Stimulated activated CD4-positive, alpha-beta T cell treated with anti-CD3 and anti-CD28 coated beads, Interleukin-15, amount 100 ng/mL, for 24 hours (primary cell): Measurements from ENCODE around the gene ADARB2.
A peak's percentile ranks its signal among the peaks of the same experiment; 100 is the strongest.

Experiments
- DNase-seq: peaks from one replicate; pipeline ENCODE4 v3.0.0-alpha.2; 2020

Gene ADARB2

GRCh38 chr10:1737222-1738061 is at the start of gene ADARB2:
Gene ADARB2 (minus strand): TSS chr10:1737525.
- DNase-seq: peak; percentile 37

DNA sequence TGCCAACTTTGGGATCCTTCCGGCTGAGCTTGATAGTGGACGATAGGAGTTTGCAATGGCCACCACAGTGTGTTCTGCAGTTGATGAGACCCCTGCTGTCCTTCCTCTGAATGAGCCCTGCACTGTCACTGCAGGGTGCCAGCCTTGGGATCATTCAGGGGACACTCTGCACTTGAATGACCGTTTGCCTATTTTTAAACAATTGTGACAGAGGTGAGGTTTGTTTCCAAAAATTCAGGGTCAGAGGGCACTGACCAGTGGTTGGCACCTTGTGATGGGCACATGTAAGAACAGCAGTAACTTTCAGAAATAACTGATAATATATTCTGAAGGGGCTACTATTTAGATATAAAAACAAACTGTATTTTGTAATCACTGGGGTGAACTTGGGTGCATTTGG is 48.5 kb upstream of the ADARB2 start:
- DNase-seq: no peak

GRCh38 chr10:1782841-1783240 is 45.5 kb upstream of the ADARB2 start:
- DNase-seq: no peak

- DNase-seq: no peak
Measured at GRCh38 chr10:1779796-1780195, 42.5 kb upstream of the ADARB2 start.

- DNase-seq: no peak
Measured at GRCh38 chr10:1778375-1778969, 41.1 kb upstream of the ADARB2 start.

GRCh38 chr10:1776127-1776662 is 38.9 kb upstream of the ADARB2 start:
- DNase-seq: no peak

DNA sequence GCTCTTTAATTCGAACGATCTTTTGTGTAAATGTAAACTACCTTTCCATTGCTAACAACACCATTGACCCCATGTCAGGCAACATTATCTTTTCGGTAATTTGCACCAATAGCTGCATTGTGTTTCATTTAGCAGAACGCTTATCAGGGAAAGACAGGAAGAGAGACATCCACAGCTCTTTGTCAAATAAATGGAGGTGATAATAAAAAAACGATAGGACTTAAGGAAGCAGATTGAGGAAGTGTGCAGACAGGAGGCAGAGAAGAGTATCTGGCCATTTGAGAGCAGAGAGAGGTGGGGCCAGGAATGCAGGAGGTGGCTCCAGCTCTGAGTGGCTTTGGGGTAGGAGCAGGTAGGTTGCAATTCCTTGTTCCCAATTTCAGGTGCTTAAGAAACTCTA is 37.5 kb upstream of the ADARB2 start:
- no peak for DNase-seq

DNA sequence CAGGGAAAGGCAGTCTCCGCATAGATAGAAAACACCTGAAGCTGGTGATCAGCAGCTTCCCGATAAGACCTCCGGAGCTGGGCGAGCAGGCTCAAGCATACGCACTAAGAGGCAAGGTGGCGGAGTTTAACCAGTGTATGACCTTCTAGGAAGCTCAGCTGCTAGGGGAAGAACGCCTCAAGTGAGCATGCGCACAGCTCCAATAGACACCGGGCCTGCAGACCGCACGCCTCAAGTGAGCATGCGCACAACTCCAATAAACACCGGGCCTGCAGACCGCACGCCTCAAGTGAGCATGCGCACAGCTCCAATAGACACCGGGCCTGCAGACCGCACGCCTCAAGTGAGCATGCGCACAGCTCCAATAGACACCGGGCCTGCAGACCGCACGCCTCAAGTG is 35.9 kb upstream of the ADARB2 start:
- peak; percentile 5 for DNase-seq

DNA sequence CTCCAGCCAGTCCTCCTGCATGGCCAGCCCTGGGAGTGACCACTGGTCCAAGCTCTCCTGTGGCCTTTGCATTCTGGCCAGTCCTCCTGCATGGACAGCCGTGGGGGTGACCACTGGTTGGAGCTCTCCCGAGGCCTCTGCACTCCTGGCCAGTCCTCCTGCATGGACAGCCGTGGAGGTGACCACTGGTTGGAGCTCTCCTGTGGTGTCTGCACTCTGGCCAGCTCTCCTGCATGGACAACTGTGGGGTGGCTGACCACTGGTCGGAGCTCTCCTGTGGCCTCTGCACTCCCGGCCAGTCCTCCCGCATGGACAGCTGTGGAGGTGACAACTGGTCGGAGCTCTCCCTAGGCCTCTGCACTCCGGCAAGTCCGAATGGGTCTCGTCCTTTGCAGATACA is 28.7 kb upstream of the ADARB2 start:
- DNase-seq: no peak

- no peak for DNase-seq
Measured at GRCh38 chr10:1762076-1762475, 24.8 kb upstream of the ADARB2 start.

- DNase-seq: no peak
Measured at GRCh38 chr10:1754506-1755153, 17.3 kb upstream of the ADARB2 start.

DNA sequence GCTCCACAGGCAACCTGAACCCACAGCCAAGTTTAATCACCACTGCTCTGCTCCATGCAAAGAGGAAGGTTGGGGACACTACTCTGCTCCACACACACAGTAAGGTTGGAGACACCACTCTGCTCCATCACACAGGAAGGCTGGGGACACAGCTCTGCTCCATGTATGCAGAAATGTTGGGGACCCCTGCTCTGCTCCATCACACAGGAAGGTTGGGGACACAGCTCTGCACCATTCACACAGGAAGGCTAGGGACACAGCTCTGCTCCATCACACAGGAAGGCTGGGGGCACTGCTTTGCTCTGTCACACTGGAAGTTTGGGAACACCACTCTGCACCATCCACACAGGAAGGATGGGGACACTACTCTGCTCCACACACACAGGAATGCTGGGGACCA is 14.8 kb upstream of the ADARB2 start:
- no peak for DNase-seq

- no peak for DNase-seq
Measured at GRCh38 chr10:1747590-1748157, 10.3 kb upstream of the ADARB2 start.

GRCh38 chr10:1746796-1747195 is 9.5 kb upstream of the ADARB2 start:
- DNase-seq: no peak

DNA sequence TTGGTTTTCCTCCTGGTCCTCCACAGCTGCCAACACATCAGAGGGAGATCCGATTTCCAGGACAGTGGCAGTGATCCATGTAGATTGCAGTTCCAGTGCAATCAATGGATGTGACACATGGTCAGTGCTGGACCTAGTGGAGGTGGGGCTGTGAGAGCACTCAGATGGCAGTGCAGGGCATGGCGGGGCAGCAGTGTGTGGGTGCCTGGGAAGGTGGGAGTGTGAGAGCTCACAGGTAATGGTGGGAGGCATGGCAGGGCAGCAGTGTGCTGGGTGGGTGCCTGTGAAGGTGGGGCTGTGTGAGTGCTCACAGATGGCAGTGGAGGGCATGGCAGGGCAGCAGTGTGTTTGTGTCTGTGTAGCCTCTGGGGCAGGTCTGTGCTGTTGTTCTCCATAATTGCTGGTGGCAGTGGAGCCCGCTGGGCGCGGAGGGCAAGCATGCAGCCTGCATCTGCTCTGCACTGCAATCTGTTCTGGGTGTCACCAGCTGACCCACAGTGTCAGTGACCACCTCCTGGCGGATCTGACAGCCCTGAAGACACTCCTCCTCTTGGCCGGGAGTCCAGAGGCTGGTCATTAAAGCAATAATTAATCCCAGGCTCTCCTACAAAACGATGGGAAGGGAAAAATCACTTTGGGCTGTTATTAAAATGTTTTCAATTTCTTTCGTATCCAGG is 8.6 kb upstream of the ADARB2 start:
- DNase-seq: no peak

DNA sequence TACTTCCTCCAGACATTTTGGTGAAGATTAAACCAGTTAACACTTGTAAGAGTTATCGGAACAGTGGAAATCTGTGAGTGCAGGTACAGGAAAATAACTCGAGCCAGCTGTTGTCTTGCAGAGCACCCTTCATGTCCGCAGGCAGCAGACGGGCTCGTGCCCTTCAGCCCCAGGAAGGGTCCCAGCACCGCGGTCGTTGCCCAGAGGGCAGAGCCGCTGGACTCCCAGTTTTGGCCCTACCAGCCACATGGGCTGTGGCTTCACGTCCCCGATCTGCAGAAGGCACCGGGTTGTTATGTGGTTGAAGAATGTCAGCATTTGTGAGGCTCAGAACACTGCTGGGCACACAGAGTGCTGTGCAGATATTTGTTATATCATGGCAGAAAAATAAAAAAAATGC is 7.2 kb upstream of the ADARB2 start:
- no peak for DNase-seq

DNA sequence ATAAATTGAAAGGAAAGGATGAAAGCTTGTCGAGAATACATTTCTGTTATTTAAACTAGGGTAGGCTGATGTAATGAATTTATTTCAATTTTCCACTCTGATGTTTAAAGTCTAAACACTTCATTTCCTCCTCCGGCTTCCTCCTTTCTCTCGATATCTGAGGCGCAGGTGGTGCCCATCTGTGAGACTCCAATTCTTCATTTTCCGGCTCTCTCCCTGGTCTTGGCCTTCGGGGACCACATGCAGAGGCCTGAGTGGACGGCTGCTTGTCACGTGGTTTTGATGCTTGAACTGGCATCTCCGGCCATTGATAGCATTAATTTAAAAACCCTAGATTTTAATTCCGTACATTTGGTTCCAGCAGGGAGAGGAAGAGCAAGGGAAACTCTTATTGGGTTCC is 5.8 kb upstream of the ADARB2 start:
- DNase-seq: no peak

- no peak for DNase-seq
Measured at GRCh38 chr10:1741450-1741849, 4.1 kb upstream of the ADARB2 start.

GRCh38 chr10:1739751-1740150 is 2.4 kb upstream of the ADARB2 start:
- no peak for DNase-seq

DNA sequence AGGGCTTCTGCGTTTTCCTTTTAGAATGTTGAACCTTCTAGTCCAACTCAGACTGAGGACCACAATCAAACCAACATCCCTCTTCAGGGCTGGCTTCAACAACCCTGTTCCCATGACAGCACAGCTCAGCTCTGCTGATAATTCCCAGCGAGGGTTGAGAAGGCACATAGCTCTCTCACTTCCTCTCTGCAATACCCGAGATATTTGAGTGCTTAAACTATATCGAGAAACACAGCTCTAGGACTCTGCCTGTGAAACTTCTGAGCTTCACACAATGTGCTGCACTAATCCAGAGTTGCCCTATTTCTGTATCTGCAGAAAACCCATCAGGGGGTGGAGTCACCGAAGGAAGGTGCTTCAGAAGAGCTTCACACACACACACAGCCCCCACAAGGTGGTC is 1.6 kb upstream of the ADARB2 start:
- no peak for DNase-seq

DNA sequence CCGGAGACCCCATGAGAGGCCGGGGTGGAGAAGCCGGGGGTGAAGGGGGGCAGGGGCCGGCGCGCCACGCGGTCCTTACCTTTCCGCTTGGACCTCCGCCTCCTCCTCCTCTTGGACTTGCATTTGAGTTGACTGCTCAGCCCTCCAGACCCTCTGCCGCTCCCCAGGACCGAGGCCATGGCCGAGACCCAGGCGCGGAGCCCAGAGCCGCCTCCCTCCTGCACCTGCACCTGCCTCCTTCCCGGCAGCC is 428 bp downstream of the ADARB2 start:
- DNase-seq: no peak

GRCh38 chr10:1736144-1736971 is 967 bp downstream of the ADARB2 start:
- no peak for DNase-seq
